Measurements from ENCODE around the gene LYSMD2. TPM values are rescaled to one million over a fixed set of nuclear protein-coding genes. Genes with fewer than 3 reads are reported as not detected.

Gene LYSMD2
- total and polyA plus RNA-seq, 3 experiments from 2014 or later = 25.1 to 70.5 (median 25.1) TPM

GRCh38 chr15:51751697-51752683 is 14.5 kb upstream of the LYSMD2 start:
- Mint-ChIP-seq H3K27me3 (peaks cover 0 to 2% of the 10 kb centered on the region in 2 donors), H3K9me3 (no peaks in the 10 kb centered on the region), H3K4me1 (peaks cover 40 to 49% (median 47%) of the 10 kb centered on the region in 3 donors), H3K4me3 (peak overlapping the region; percentile 84 to 93 (median 87)), H3K36me3 (peaks cover 0 to 5% (median 2%) of the 10 kb centered on the region in 3 donors), H3K27ac (peak overlapping the region in 3 of 8 donors; percentile 33 to 87 (median 36))
- ChIA-PET CTCF (interaction anchor here (1.3 kb wide), 1 partner anchor 102 kb away, joined by 4 read pairs; no protein-coding TSS in a partner anchor), POLR2A (interaction anchor here (2.9 kb wide), 1 partner anchor 15 kb away, joined by 21 read pairs; the partner anchor contains the start of gene LYSMD2)
- H3K36me3 ChIP-seq (ENCODE audit: insufficient read depth, low read length) = no peaks in the 10 kb centered on the region
- H3K27me3 ChIP-seq (ENCODE audit: insufficient read depth, low read length, poor library complexity, severe bottlenecking) = no peaks in the 10 kb centered on the region
- no peak for DNase-seq
- peaks cover 11% of the 10 kb centered on the region for H3K4me1 ChIP-seq (ENCODE audit: insufficient read depth, low read length)
- no peaks in the 10 kb centered on the region for H3K9me3 ChIP-seq (ENCODE audit: low read length)
- H3K4me3 ChIP-seq (ENCODE audit: low read length) = peak overlapping the region; percentile 48
- H3K27ac ChIP-seq (ENCODE audit: low read depth, low read length) = no peak overlapping the region

GRCh38 chr15:51750792-51751696 is 13.6 kb upstream of the LYSMD2 start, which contains the start of gene TMOD2:
Gene TMOD2 (plus strand): TSS chr15:51751597. CDS start chr15:51766442, 14,845 bp downstream.
- H3K36me3 ChIP-seq (ENCODE audit: insufficient read depth, low read length) = no peaks in the 10 kb centered on the region
- ChIA-PET POLR2A (interaction anchor here (2.9 kb wide), 1 partner anchor 14 kb away, joined by 21 read pairs; the partner anchor contains the start of gene LYSMD2), CTCF (interaction anchor here (1.3 to 2.7 kb wide), 2 partner anchors 14 to 101 kb away, joined by 4 to 13 read pairs; partner anchors contain the start of gene LYSMD2)
- H3K27ac Mint-ChIP-seq = peak within 1 kb of the TSS in 7 of 8 donors; percentile 55 to 93 (median 67)
- H3K27me3 Mint-ChIP-seq = peaks cover 2 to 3% of the 10 kb centered on the region in 2 donors
- H3K4me1 Mint-ChIP-seq = peaks cover 40 to 49% (median 47%) of the 10 kb centered on the region in 3 donors
- no peaks in the 10 kb centered on the region for H3K9me3 Mint-ChIP-seq
- H3K9me3 ChIP-seq (ENCODE audit: low read length) = no peaks in the 10 kb centered on the region
- peak within 1 kb of the TSS; percentile 53 for H3K4me3 ChIP-seq (ENCODE audit: low read length)
- H3K4me1 ChIP-seq (ENCODE audit: insufficient read depth, low read length) = peaks cover 11% of the 10 kb centered on the region
- peak within 1 kb of the TSS; percentile 87 to 93 (median 88) for H3K4me3 Mint-ChIP-seq
- DNase-seq = peak; percentile 23 to 63 (median 48)
- no peaks in the 10 kb centered on the region for H3K27me3 ChIP-seq (ENCODE audit: insufficient read depth, low read length, poor library complexity, severe bottlenecking)
- H3K27ac ChIP-seq (ENCODE audit: low read depth, low read length) = no peak within 1 kb of the TSS
- H3K36me3 Mint-ChIP-seq = peaks cover 0 to 3% (median 2%) of the 10 kb centered on the region in 3 donors

- H3K27me3 ChIP-seq (ENCODE audit: insufficient read depth, low read length, poor library complexity, severe bottlenecking) = no peaks in the 10 kb centered on the region
- H3K9me3 ChIP-seq (ENCODE audit: low read length) = no peaks in the 10 kb centered on the region
- POLR2A ChIA-PET = no interaction called here
- no peak overlapping the region for H3K27ac ChIP-seq (ENCODE audit: low read depth, low read length)
- peaks cover 11% of the 10 kb centered on the region for H3K4me1 ChIP-seq (ENCODE audit: insufficient read depth, low read length)
- Mint-ChIP-seq H3K27me3 (peaks cover 2 to 3% of the 10 kb centered on the region in 2 donors), H3K9me3 (no peaks in the 10 kb centered on the region), H3K4me1 (peaks cover 35 to 44% (median 41%) of the 10 kb centered on the region in 3 donors), H3K36me3 (peaks cover 0 to 2% (median 2%) of the 10 kb centered on the region in 3 donors), H3K27ac (peak overlapping the region in 1 of 8 donors; percentile 55), H3K4me3 (peak overlapping the region; percentile 84 to 93 (median 88))
- no peak for DNase-seq
- no peak overlapping the region for H3K4me3 ChIP-seq (ENCODE audit: low read length)
- CTCF ChIA-PET = interaction anchor here (2.7 kb wide), 1 partner anchor 13 kb away, joined by 13 read pairs; the partner anchor contains the start of gene LYSMD2
- H3K36me3 ChIP-seq (ENCODE audit: insufficient read depth, low read length) = no peaks in the 10 kb centered on the region
Observed at GRCh38 chr15:51750186-51750585, 12.7 kb upstream of the LYSMD2 start.

- Histone ChIP-seq H3K4me3 (ENCODE audit: low read length) (no peak overlapping the region), H3K27ac (ENCODE audit: low read depth, low read length) (no peak overlapping the region), H3K9me3 (ENCODE audit: low read length) (no peaks in the 10 kb centered on the region), H3K27me3 (ENCODE audit: insufficient read depth, low read length, poor library complexity, severe bottlenecking) (no peaks in the 10 kb centered on the region), H3K4me1 (ENCODE audit: insufficient read depth, low read length) (peaks cover 11% of the 10 kb centered on the region), H3K36me3 (ENCODE audit: insufficient read depth, low read length) (no peaks in the 10 kb centered on the region)
- peaks cover 2 to 3% of the 10 kb centered on the region in 2 donors for H3K27me3 Mint-ChIP-seq
- DNase-seq = no peak
- peak overlapping the region in 1 of 8 donors; percentile 55 for H3K27ac Mint-ChIP-seq
- H3K4me1 Mint-ChIP-seq = peaks cover 28 to 35% (median 34%) of the 10 kb centered on the region in 3 donors
- POLR2A ChIA-PET = no interaction called here
- CTCF ChIA-PET = interaction anchor here (1.4 to 2.7 kb wide), 2 partner anchors 12 to 26 kb away, joined by 3 to 13 read pairs; partner anchors contain the start of gene LYSMD2
- H3K9me3 Mint-ChIP-seq = no peaks in the 10 kb centered on the region
- peak overlapping the region in 1 of 7 donors; percentile 88 for H3K4me3 Mint-ChIP-seq
- H3K36me3 Mint-ChIP-seq = peaks cover 0 to 2% (median 0%) of the 10 kb centered on the region in 3 donors
Observed at GRCh38 chr15:51749307-51749706, 11.9 kb upstream of the LYSMD2 start.

GRCh38 chr15:51739061-51739712 is 1.7 kb upstream of the LYSMD2 start:
- no peak for DNase-seq
- H3K27me3 Mint-ChIP-seq = no peaks in the 10 kb centered on the region
- ChIA-PET CTCF (interaction anchor here (0.8 to 1.5 kb wide), 3 partner anchors 7 to 51 kb away, joined by 3 to 4 read pairs (median 3); no protein-coding TSS in a partner anchor), POLR2A (no interaction called here)
- no peak overlapping the region for H3K4me3 ChIP-seq (ENCODE audit: low read length)
- H3K27ac ChIP-seq (ENCODE audit: low read depth, low read length) = no peak overlapping the region
- H3K4me1 ChIP-seq (ENCODE audit: insufficient read depth, low read length) = peaks cover 33% of the 10 kb centered on the region
- no peaks in the 10 kb centered on the region for H3K27me3 ChIP-seq (ENCODE audit: insufficient read depth, low read length, poor library complexity, severe bottlenecking)
- no peaks in the 10 kb centered on the region for H3K36me3 ChIP-seq (ENCODE audit: insufficient read depth, low read length)
- no peaks in the 10 kb centered on the region for H3K9me3 Mint-ChIP-seq
- no peaks in the 10 kb centered on the region for H3K9me3 ChIP-seq (ENCODE audit: low read length)
- H3K4me3 Mint-ChIP-seq = peak overlapping the region; percentile 14 to 95 (median 89)
- H3K27ac Mint-ChIP-seq = peak overlapping the region; percentile 90 to 99 (median 98)
- peaks cover 36 to 43% (median 42%) of the 10 kb centered on the region in 3 donors for H3K4me1 Mint-ChIP-seq
- H3K36me3 Mint-ChIP-seq = peaks cover 0 to 12% (median 0%) of the 10 kb centered on the region in 3 donors

- Histone ChIP-seq H3K36me3 (ENCODE audit: insufficient read depth, low read length) (no peaks in the 10 kb centered on the region), H3K9me3 (ENCODE audit: low read length) (no peaks in the 10 kb centered on the region), H3K27me3 (ENCODE audit: insufficient read depth, low read length, poor library complexity, severe bottlenecking) (no peaks in the 10 kb centered on the region), H3K4me1 (ENCODE audit: insufficient read depth, low read length) (peaks cover 39% of the 10 kb centered on the region), H3K27ac (ENCODE audit: low read depth, low read length) (peak overlapping the region; percentile 71), H3K4me3 (ENCODE audit: low read length) (no peak overlapping the region)
- Mint-ChIP-seq H3K36me3 (peaks cover 0 to 14% (median 0%) of the 10 kb centered on the region in 3 donors), H3K27ac (peak overlapping the region; percentile 90 to 99 (median 98)), H3K9me3 (no peaks in the 10 kb centered on the region), H3K4me3 (peak overlapping the region; percentile 78 to 95 (median 89)), H3K4me1 (peaks cover 39 to 50% (median 47%) of the 10 kb centered on the region in 3 donors), H3K27me3 (no peaks in the 10 kb centered on the region)
- ChIA-PET POLR2A (interaction anchor here (1.0 to 2.5 kb wide), 2 partner anchors 14 to 34 kb away, joined by 4 to 21 read pairs; partner anchors contain the start of gene TMOD2), CTCF (interaction anchor here (1.4 to 3.2 kb wide), 4 partner anchors 8 to 88 kb away, joined by 3 to 13 read pairs (median 7); no protein-coding TSS in a partner anchor)
- no peak for DNase-seq
Observed at GRCh38 chr15:51738553-51738952, 1.1 kb upstream of the LYSMD2 start.
